CD4-positive, alpha-beta T cell (primary cell): Measurements from ENCODE around the gene CCDC102A. TPM values are rescaled to one million over a fixed set of nuclear protein-coding genes. Genes with fewer than 3 reads are reported as not detected.

ENCODE experiments used
- ATAC-seq: fragments of 200-7000 bp; cut with Tn5 transposase; one replicate; pipeline ENCODE4 v1.10.0; 2022; ENCODE audit warnings: mild to moderate bottlenecking; ENCODE audit not compliant: poor library complexity
- CTCF ChIA-PET: fragments of 350-600 bp; sonication (Branson Sonifier 250); formaldehyde crosslinking; loops from one replicate; lab custom pipeline; 2021; ENCODE audit warnings: antibody characterized with exemption, inconsistent platforms; lab: Charles Lee
- POLR2A ChIA-PET: fragments of 350-600 bp; sonication (Branson Sonifier 250); formaldehyde crosslinking; loops from one replicate; lab custom pipeline; 2021; ENCODE audit warnings: antibody characterized with exemption, inconsistent platforms; lab: Charles Lee
- DNase-seq, 14 experiments: peaks; one replicate each; pipeline ENCODE4 v3.0.0-alpha.2; 2013 to 2020; ENCODE audit warnings: mixed read lengths in 2 of 14
- H3K27ac ChIP-seq, 2 donors: one replicate each; pipeline versions ENCODE4 v1.5.1 to v1.7.0; 2013; ENCODE audit warnings: low read length in 2 of 2, low read depth in 1 of 2, mild to moderate bottlenecking in 1 of 2
- H3K27me3 ChIP-seq, 2 experiments: 1 replicate in 1 of 2; 2 replicates in 1 of 2; pipeline versions ENCODE4 v1.6.1 to v1.7.0; 2013; ENCODE audit warnings: low read length in 2 of 2, control low read depth in 1 of 2, mild to moderate bottlenecking in 1 of 2, moderate library complexity in 1 of 2; ENCODE audit not compliant: insufficient read depth in 2 of 2, control insufficient read depth in 1 of 2
- H3K36me3 ChIP-seq: one replicate; pipeline ENCODE4 v1.6.1; 2013; ENCODE audit warnings: low read length, control low read depth; ENCODE audit not compliant: insufficient read depth
- H3K4me1 ChIP-seq: one replicate; pipeline ENCODE4 v1.6.1; 2013; ENCODE audit warnings: low read length, control low read depth; ENCODE audit not compliant: insufficient read depth
- H3K4me3 ChIP-seq: one replicate; pipeline ENCODE4 v1.5.1; 2013; ENCODE audit warnings: mild to moderate bottlenecking, low read length, moderate library complexity
- H3K9me3 ChIP-seq, 2 experiments: 1 replicate in 1 of 2; 2 replicates in 1 of 2; pipeline versions ENCODE4 v1.6.1 to v1.7.0; 2013; ENCODE audit warnings: low read length in 2 of 2, mild to moderate bottlenecking in 2 of 2, control low read depth in 1 of 2, moderate library complexity in 1 of 2; ENCODE audit not compliant: control insufficient read depth in 1 of 2, insufficient read depth in 1 of 2
- H3K27ac Mint-ChIP-seq: one replicate; pipeline ENCODE4 v1.8.0; 2020; ENCODE audit warnings: mixed read lengths
- H3K27me3 Mint-ChIP-seq: one replicate; pipeline ENCODE4 v1.8.0; 2021; ENCODE audit warnings: mixed read lengths
- H3K36me3 Mint-ChIP-seq: one replicate; pipeline ENCODE4 v1.8.0; 2021; ENCODE audit warnings: low read depth, mixed read lengths
- H3K4me1 Mint-ChIP-seq: one replicate; pipeline ENCODE4 v1.8.0; 2021; ENCODE audit warnings: low read depth, mixed read lengths
- H3K4me3 Mint-ChIP-seq: one replicate; pipeline ENCODE4 v1.8.0; 2020; ENCODE audit warnings: mild to moderate bottlenecking, mixed read lengths
- H3K9me3 Mint-ChIP-seq: one replicate; pipeline ENCODE4 v1.8.0; 2020; ENCODE audit warnings: mixed read lengths
- CTCF ChIP-seq: fragments of 200-600 bp; IDR thresholded peaks from one replicate; pipeline ENCODE4 v1.8.0; 2022; ENCODE audit warnings: antibody characterized with exemption, mild to moderate bottlenecking
- intact Hi-C, 2 experiments: fragments of 100-400 bp; cut with DNase I in 1 of 2; cut with micrococcal nuclease in 1 of 2; formaldehyde crosslinking; loops; one replicate each; pipeline versions ENCODE4 v1.15.1 to v1.9.0; 2023 to 2025; cut with DNase I, micrococcal nuclease
- total RNA-seq, 174 experiments: library from RNA in 2 of 174; stranded (reverse) in 2 of 174; gene quantifications; one replicate each; pipeline ENCODE4 v1.2.3 and lab custom pipeline; 2021 to 2026

Gene CCDC102A
- total RNA-seq, 2 experiments from 2014 or later = 2.0 TPM

GRCh38 chr16:57563487-57563750 lies 27.0 kb upstream of the CCDC102A start:
- Mint-ChIP-seq H3K4me3 (no peak overlapping the region), H3K4me1 (no peaks in the 10 kb centered on the region), H3K27ac (no peak overlapping the region), H3K27me3 (peaks cover 4% of the 10 kb centered on the region), H3K36me3 (no peaks in the 10 kb centered on the region), H3K9me3 (peaks cover 12% of the 10 kb centered on the region)
- H3K9me3 ChIP-seq = peaks cover 0 to 12% of the 10 kb centered on the region in 2 experiments
- POLR2A ChIA-PET = no interaction called here
- intact Hi-C loops = no loop called here
- ATAC-seq (no peak), DNase-seq (no peak)
- no peaks in the 10 kb centered on the region for H3K4me1 ChIP-seq
- no peaks in the 10 kb centered on the region for H3K27me3 ChIP-seq
- TF ChIP-seq CTCF = no peak
- no peak overlapping the region for H3K27ac ChIP-seq
- CTCF ChIA-PET = no interaction called here
- H3K4me3 ChIP-seq = no peak overlapping the region
- H3K36me3 ChIP-seq = peaks cover 6% of the 10 kb centered on the region

- CTCF ChIA-PET = no interaction called here
- Mint-ChIP-seq H3K4me1 (no peaks in the 10 kb centered on the region), H3K9me3 (peaks cover 12% of the 10 kb centered on the region)
Observed at GRCh38 chr16:57562669-57563486, 26.5 kb upstream of the CCDC102A start.

GRCh38 chr16:57562066-57562465 lies 25.7 kb upstream of the CCDC102A start:
- Histone ChIP-seq H3K4me3 (no peak overlapping the region), H3K36me3 (peaks cover 3% of the 10 kb centered on the region), H3K27ac (no peak overlapping the region), H3K9me3 (peaks cover 0 to 12% of the 10 kb centered on the region in 2 experiments), H3K27me3 (no peaks in the 10 kb centered on the region), H3K4me1 (no peaks in the 10 kb centered on the region)
- Mint-ChIP-seq H3K9me3 (peaks cover 12% of the 10 kb centered on the region), H3K36me3 (no peaks in the 10 kb centered on the region), H3K4me3 (no peak overlapping the region), H3K27ac (no peak overlapping the region), H3K27me3 (peaks cover 4% of the 10 kb centered on the region), H3K4me1 (peaks cover 6% of the 10 kb centered on the region)
- intact Hi-C loops = no loop called here
- no peak for ATAC-seq
- ChIA-PET CTCF (no interaction called here), POLR2A (no interaction called here)
- no peak for TF ChIP-seq CTCF
- DNase-seq = no peak

More at GRCh38 chr16:57562669-57563486, 26.5 kb upstream of the CCDC102A start:
- POLR2A ChIA-PET = no interaction called here
- Mint-ChIP-seq H3K36me3 (no peaks in the 10 kb centered on the region), H3K27ac (no peak overlapping the region), H3K27me3 (peaks cover 4% of the 10 kb centered on the region), H3K4me3 (no peak overlapping the region)
- H3K27ac ChIP-seq = no peak overlapping the region
- no peak for TF ChIP-seq CTCF
- no peak overlapping the region for H3K4me3 ChIP-seq
- H3K27me3 ChIP-seq = no peaks in the 10 kb centered on the region
- DNase-seq = no peak
- no peaks in the 10 kb centered on the region for H3K4me1 ChIP-seq
- intact Hi-C loops = no loop called here
- peaks cover 4% of the 10 kb centered on the region for H3K36me3 ChIP-seq
- H3K9me3 ChIP-seq = peaks cover 0 to 12% of the 10 kb centered on the region in 2 experiments
- ATAC-seq = no peak
